HCT116 (cell line): ENCODE results near the gene PM20D2. TPM values are rescaled to one million over a fixed set of nuclear protein-coding genes. Genes with fewer than 3 reads are reported as not detected.

ENCODE experiments used
- ATAC-seq: fragments of 200-7000 bp; cut with Tn5 transposase; 2 replicates; pipeline ENCODE4 v1.9.1; 2020; ENCODE audit warnings: mild to moderate bottlenecking, moderate library complexity
- BruUV-seq: library from RNA; stranded (reverse); fragments of 400-500 nt; replicated peaks from 2 replicates; lab custom pipeline; 2021; lab: Mats Ljungman, UMichigan
- CTCF ChIA-PET: fragments of 300-600 bp; sonication (Branson Sonifier 250); formaldehyde crosslinking; loops from one replicate; lab custom pipeline; 2021; ENCODE audit warnings: antibody characterized with exemption; lab: Charles Lee
- POLR2A ChIA-PET: fragments of 300-600, 350-600 bp; sonication (Branson Sonifier 250); formaldehyde crosslinking; loops from one replicate; lab custom pipeline; 2021; ENCODE audit warnings: antibody characterized with exemption; lab: Charles Lee
- RAD21 ChIA-PET, 2 experiments: fragments of 300-600 bp; sonication (Branson Sonifier 250); formaldehyde crosslinking; loops; one replicate each; lab custom pipeline; 2023; ENCODE audit warnings: low total read pairs in 2 of 2; ENCODE audit not compliant: uncharacterized antibody in 2 of 2, unreplicated experiment in 2 of 2, low non-redundant PET in 1 of 2; lab: Charles Lee
- DNase-seq: peaks from one replicate; pipeline ENCODE4 v3.0.0-alpha.2; 2010; ENCODE audit warnings: low read depth, low spot score
- H2AFZ ChIP-seq: fragments of 200-600 bp; shearing (Covaris generic), sonication (generic); 2 replicates; pipeline ENCODE4 v1.6.1; 2017; ENCODE audit warnings: low read depth, mixed run types, mixed read lengths, antibody characterized with exemption, low read length; ENCODE audit not compliant: poor library complexity, severe bottlenecking
- H3K27ac ChIP-seq: 2 replicates; pipeline ENCODE4 v1.5.1; 2012; ENCODE audit warnings: low read depth, low read length
- H3K27me3 ChIP-seq: fragments of 200-600 bp; sonication (generic); 2 replicates; pipeline ENCODE4 v1.6.1; 2016; ENCODE audit warnings: mixed run types, low read length, mixed read lengths; ENCODE audit not compliant: insufficient read depth
- H3K36me3 ChIP-seq, 2 experiments: fragments of 200-500 bp in 1 of 2; fragments of 200-600 bp in 1 of 2; sonication (Bioruptor generic) in 1 of 2; sonication (generic) in 1 of 2; 2 replicates each; pipeline versions ENCODE4 v1.5.1 to v1.6.1; 2014 to 2016; ENCODE audit warnings: low read length in 2 of 2, inconsistent platforms in 1 of 2, mixed read lengths in 1 of 2, mixed run types in 1 of 2; ENCODE audit not compliant: insufficient read depth in 2 of 2, control insufficient read depth in 1 of 2
- H3K4me1 ChIP-seq, 2 experiments: fragments of 200-600 bp in 1 of 2; sonication (generic) in 1 of 2; 2 replicates each; pipeline versions ENCODE4 v1.5.1 to v1.6.1; 2012 to 2017; ENCODE audit warnings: low read length in 2 of 2, inconsistent platforms in 1 of 2, mild to moderate bottlenecking in 1 of 2, mixed read lengths in 1 of 2, mixed run types in 1 of 2, moderate library complexity in 1 of 2; ENCODE audit not compliant: insufficient read depth in 2 of 2, control insufficient read depth in 1 of 2
- H3K4me2 ChIP-seq: fragments of 200-600 bp; sonication (generic); 2 replicates; pipeline ENCODE4 v1.6.1; 2017; ENCODE audit warnings: mixed run types, low read length, mixed read lengths
- H3K4me3 ChIP-seq, 2 experiments: fragments of 200-600 bp in 1 of 2; sonication (generic) in 1 of 2; replicated peaks in 1 of 2; 2 replicates each; pipeline ENCODE4 v1.5.1; 2011 to 2016; ENCODE audit warnings: low read length in 2 of 2, control low read depth in 1 of 2, low read depth in 1 of 2, mild to moderate bottlenecking in 1 of 2, mixed read lengths in 1 of 2, mixed run types in 1 of 2
- H3K79me2 ChIP-seq: fragments of 200-600 bp; sonication (generic); 2 replicates; pipeline ENCODE4 v1.6.1; 2017; ENCODE audit warnings: mild to moderate bottlenecking, mixed run types, low read length, moderate library complexity, mixed read lengths; ENCODE audit not compliant: insufficient read depth
- H3K9ac ChIP-seq: fragments of 200-600 bp; sonication (generic); 2 replicates; pipeline ENCODE4 v1.6.1; 2016; ENCODE audit warnings: low read length, mixed read lengths
- H3K9me2 ChIP-seq: fragments of 200-600 bp; sonication (generic), shearing (Covaris generic); 2 replicates; pipeline ENCODE4 v1.6.1; 2017; ENCODE audit warnings: mixed run types, mild to moderate bottlenecking, moderate library complexity; ENCODE audit not compliant: insufficient read depth
- H3K9me3 ChIP-seq, 2 experiments: fragments of 200-500 bp in 1 of 2; fragments of 200-600 bp in 1 of 2; sonication (Bioruptor generic) in 1 of 2; sonication (generic) in 1 of 2; 2 replicates each; pipeline ENCODE4 v1.6.1; 2014 to 2017; ENCODE audit warnings: low read length in 2 of 2, mixed read lengths in 2 of 2, inconsistent platforms in 1 of 2, low read depth in 1 of 2, mild to moderate bottlenecking in 1 of 2, mixed run types in 1 of 2, moderate library complexity in 1 of 2; ENCODE audit not compliant: control insufficient read depth in 1 of 2, insufficient read depth in 1 of 2
- H4K20me1 ChIP-seq: fragments of 200-600 bp; sonication (generic), shearing (Covaris generic); 2 replicates; pipeline ENCODE4 v1.6.1; 2017; ENCODE audit warnings: mixed run types, mild to moderate bottlenecking, moderate library complexity; ENCODE audit not compliant: insufficient read depth
- CBX3 ChIP-seq: IDR thresholded peaks from 2 replicates; pipeline ENCODE4 v1.6.1; 2012; ENCODE audit warnings: low read depth
- CEBPB ChIP-seq: IDR thresholded peaks from 2 replicates; pipeline ENCODE4 v1.6.1; 2012; ENCODE audit warnings: low read depth
- ELF1 ChIP-seq: IDR thresholded peaks from 2 replicates; pipeline ENCODE4 v1.6.1; 2012; ENCODE audit warnings: low read depth, borderline replicate concordance
- EZH2 ChIP-seq: fragments of 200-600 bp; sonication (generic); IDR thresholded peaks from 2 replicates; pipeline ENCODE4 v1.6.1; 2017; ENCODE audit warnings: antibody characterized with exemption, mixed run types
- JUND ChIP-seq: IDR thresholded peaks from 2 replicates; pipeline ENCODE4 v1.6.1; 2012
- POLR2AphosphoS5 ChIP-seq: IDR thresholded peaks from 2 replicates; pipeline ENCODE4 v1.6.1; 2011; ENCODE audit warnings: mild to moderate bottlenecking, low read depth, low read length, moderate library complexity
- RAD21 ChIP-seq: IDR thresholded peaks from 2 replicates; pipeline ENCODE4 v1.6.1; 2012; ENCODE audit warnings: low read depth, mild to moderate bottlenecking
- REST ChIP-seq: IDR thresholded peaks from 2 replicates; pipeline ENCODE4 v1.6.1; 2012; ENCODE audit warnings: low read depth
- SIN3A ChIP-seq: IDR thresholded peaks from 2 replicates; pipeline ENCODE4 v1.6.1; 2012; ENCODE audit warnings: low read depth
- SP1 ChIP-seq: IDR thresholded peaks from 2 replicates; pipeline ENCODE4 v1.6.1; 2012; ENCODE audit warnings: low read depth
- SRF ChIP-seq: IDR thresholded peaks from 2 replicates; pipeline ENCODE4 v1.6.1; 2012; ENCODE audit warnings: low read depth
- TCF7L2 ChIP-seq: IDR thresholded peaks from 2 replicates; pipeline ENCODE4 v1.7.0; 2011; ENCODE audit warnings: borderline replicate concordance, inconsistent platforms; ENCODE audit not compliant: insufficient read depth, insufficient read length; ENCODE audit errors: extremely low read depth
- YY1 ChIP-seq: IDR thresholded peaks from 2 replicates; pipeline ENCODE4 v1.6.1; 2011; ENCODE audit warnings: low read length, low read depth, moderate library complexity, mild to moderate bottlenecking; ENCODE audit not compliant: insufficient replicate concordance; ENCODE audit errors: extremely low read depth
- ZBTB33 ChIP-seq: IDR thresholded peaks from 2 replicates; pipeline ENCODE4 v1.6.1; 2011; ENCODE audit warnings: mild to moderate bottlenecking, low read length, moderate library complexity; ENCODE audit not compliant: insufficient replicate concordance; ENCODE audit errors: extremely low read depth
- ZFX ChIP-seq: fragments of 450-650 bp; IDR thresholded peaks from 2 replicates; pipeline ENCODE4 v1.6.1; 2017
- intact Hi-C: fragments of 100-400 bp; cut with micrococcal nuclease; formaldehyde crosslinking; loops from 2 replicates; pipeline ENCODE4 v1.10.0; 2022
- total RNA-seq: library from RNA; stranded (reverse); gene quantifications from one replicate; pipeline ENCODE4 v1.2.1, GENCODE V29; 2021; ENCODE audit not compliant: unreplicated experiment
- TF ChIP-seq, protein P1 (sequence below): IDR thresholded peaks from 2 replicates; pipeline ENCODE4 v1.6.1; 2012

The PM20D2 gene
- total RNA-seq, 1 experiment from 2014 or later: 29.2 TPM

DNA sequence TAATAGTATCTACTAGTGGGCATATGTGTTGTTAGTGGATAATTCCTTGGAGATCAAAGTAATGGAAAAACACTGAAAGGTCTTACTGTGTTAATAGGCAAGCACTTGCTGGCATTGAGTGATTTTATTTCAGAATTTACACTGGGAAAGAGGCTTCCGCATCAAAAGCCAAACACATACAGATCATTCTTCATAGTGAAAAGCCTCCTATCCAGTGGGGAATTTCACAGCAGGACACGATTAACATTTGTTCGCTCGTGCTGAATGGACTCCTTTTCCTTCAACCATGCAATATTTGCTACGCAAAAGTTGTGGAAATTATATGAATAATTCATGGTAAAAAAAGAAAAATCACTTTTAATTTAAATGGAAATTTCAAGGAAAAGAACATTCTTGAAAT, 44.9 kb downstream of the PM20D2 start:
- no peaks in the 10 kb centered on the region for H3K4me1 ChIP-seq
- RAD21 ChIA-PET: no interaction called here
- no peaks in the 10 kb centered on the region for H3K27me3 ChIP-seq
- H3K36me3 ChIP-seq: no peaks in the 10 kb centered on the region
- ATAC-seq: no peak
- no peak overlapping the region for H3K4me3 ChIP-seq
- no peaks in the 10 kb centered on the region for H3K79me2 ChIP-seq
- H4K20me1 ChIP-seq: no peaks in the 10 kb centered on the region
- H3K27ac ChIP-seq: no peak overlapping the region
- no peak for TF ChIP-seq POLR2AphosphoS5
- TF ChIP-seq CEBPB: no peak
- TF ChIP-seq ELF1: no peak
- TF ChIP-seq, all 23 proteins: peak for 0
- BruUV-seq: no TSS peak
- POLR2A ChIA-PET: no interaction called here
- no peak for DNase-seq
- Histone ChIP-seq H2AFZ (no peak overlapping the region), H3K4me2 (no peak overlapping the region), H3K9me3 (no peaks in the 10 kb centered on the region), H3K9me2 (no peaks in the 10 kb centered on the region), H3K9ac (no peak overlapping the region)
- intact Hi-C loops: no loop called here
- CTCF ChIA-PET: interaction anchor here (0.8 kb wide), 1 partner anchor 208 kb away, joined by 3 read pairs; no protein-coding TSS in a partner anchor

GRCh38 chr6:89194559-89194958, 48.7 kb downstream of the PM20D2 start:
- ChIA-PET RAD21 (no interaction called here), CTCF (no interaction called here)
- H2AFZ ChIP-seq: no peak overlapping the region
- no peak for TF ChIP-seq ZFX
- TF ChIP-seq REST: no peak
- TF ChIP-seq POLR2AphosphoS5: no peak
- no peak for TF ChIP-seq CBX3
- TF ChIP-seq, protein P1, sequence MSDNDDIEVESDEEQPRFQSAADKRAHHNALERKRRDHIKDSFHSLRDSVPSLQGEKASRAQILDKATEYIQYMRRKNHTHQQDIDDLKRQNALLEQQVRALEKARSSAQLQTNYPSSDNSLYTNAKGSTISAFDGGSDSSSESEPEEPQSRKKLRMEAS: no peak
- no peak for TF ChIP-seq ELF1
- TF ChIP-seq ZBTB33: no peak
- TF ChIP-seq EZH2: no peak
- TF ChIP-seq SP1: no peak
- no peak for TF ChIP-seq TCF7L2
- no peak for TF ChIP-seq CEBPB
- TF ChIP-seq RAD21: no peak
- TF ChIP-seq SIN3A: no peak
- no peak for TF ChIP-seq YY1
- no peak for TF ChIP-seq SRF
- no peak for TF ChIP-seq JUND

More at GRCh38 chr6:89194559-89194958, 48.7 kb downstream of the PM20D2 start:
- Histone ChIP-seq H3K36me3 (no peaks in the 10 kb centered on the region), H3K79me2 (no peaks in the 10 kb centered on the region), H3K4me1 (no peaks in the 10 kb centered on the region), H4K20me1 (no peaks in the 10 kb centered on the region), H3K9me2 (no peaks in the 10 kb centered on the region), H3K27ac (no peak overlapping the region), H3K9ac (no peak overlapping the region), H3K9me3 (no peaks in the 10 kb centered on the region), H3K27me3 (no peaks in the 10 kb centered on the region), H3K4me2 (no peak overlapping the region), H3K4me3 (no peak overlapping the region)
- DNase-seq: no peak
- intact Hi-C loops: no loop called here
- POLR2A ChIA-PET: no interaction called here
- ATAC-seq: no peak
- no TSS peak for BruUV-seq
